GM21717 (cell line): ENCODE results near the gene TSPAN17.

ENCODE experiments used
- ATAC-seq: cut with Tn5 transposase; IDR thresholded peaks from one replicate; pipeline ENCODE4 v1.9.1; 2021; ENCODE audit warnings: mild to moderate bottlenecking, moderate library complexity; ENCODE audit not compliant: unreplicated experiment

The TSPAN17 gene

DNA sequence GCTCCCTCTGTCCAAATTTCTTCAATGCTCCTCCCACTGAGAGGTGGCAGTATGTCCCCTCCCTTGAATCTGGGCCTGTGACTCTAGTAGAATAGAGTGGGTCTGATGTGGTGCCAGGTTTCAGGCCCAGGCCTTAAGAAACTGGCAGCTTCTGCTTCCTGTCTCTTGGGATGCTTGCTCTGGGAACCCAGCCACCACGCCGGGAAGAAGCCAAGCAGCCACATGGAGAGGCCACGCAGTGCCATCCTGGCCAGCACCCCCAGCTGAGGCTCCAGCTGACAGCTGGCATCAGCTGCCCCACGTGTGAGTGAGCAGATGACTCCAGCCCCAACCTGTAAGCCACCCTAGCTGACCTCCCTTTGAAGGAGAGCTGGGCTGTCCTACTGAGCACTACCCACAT is 7.3 kb upstream of the TSPAN17 start:
- no peak for ATAC-seq

- ATAC-seq = no peak
These were observed 6.7 kb upstream of the TSPAN17 start for GRCh38 chr5:176640616-176641015.

GRCh38 chr5:176642675-176643490 is 4.4 kb upstream of the TSPAN17 start:
- no peak for ATAC-seq

DNA sequence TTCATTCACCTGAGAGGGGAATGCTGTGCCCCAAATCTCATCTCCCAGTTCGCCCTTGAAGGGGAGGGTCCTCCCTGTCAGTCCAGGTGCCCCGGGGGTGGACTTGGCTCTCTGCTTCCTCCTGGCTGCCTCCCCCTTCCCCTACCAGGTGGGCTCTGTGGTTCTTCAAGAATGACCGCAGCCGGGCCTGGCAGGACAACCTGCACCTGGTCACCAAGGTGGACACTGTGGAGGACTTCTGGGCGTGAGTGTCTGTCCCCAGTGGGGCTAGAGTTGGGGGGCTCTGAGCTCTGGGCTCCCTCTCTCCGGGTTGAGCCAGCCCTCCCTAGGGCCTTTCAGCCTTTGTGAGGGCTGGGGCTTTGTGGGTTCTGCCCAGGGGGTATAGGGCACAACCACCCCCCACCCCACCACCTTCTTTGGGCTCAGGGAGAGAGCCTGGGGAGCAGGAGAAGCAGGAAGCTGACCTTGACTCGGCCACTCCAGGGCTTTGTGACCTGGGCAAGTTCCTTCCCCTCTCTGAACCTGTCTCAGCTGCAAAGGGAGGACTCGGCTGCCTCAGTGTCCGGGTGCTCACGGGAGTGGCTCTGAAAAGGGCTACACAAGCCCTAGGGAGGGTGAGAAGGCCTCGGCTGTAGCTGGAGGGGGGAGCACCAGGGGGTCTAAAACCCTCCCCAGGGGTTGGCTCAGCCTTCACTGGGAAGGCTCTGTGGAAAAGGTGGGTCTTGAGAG is 3.6 kb upstream of the TSPAN17 start:
- ATAC-seq = no peak

GRCh38 chr5:176644294-176644693 is 3.0 kb upstream of the TSPAN17 start:
- ATAC-seq = no peak

GRCh38 chr5:176644878-176645670 is 2.2 kb upstream of the TSPAN17 start:
- no peak for ATAC-seq

GRCh38 chr5:176646049-176646706 is 1.1 kb upstream of the TSPAN17 start:
- no peak for ATAC-seq

DNA sequence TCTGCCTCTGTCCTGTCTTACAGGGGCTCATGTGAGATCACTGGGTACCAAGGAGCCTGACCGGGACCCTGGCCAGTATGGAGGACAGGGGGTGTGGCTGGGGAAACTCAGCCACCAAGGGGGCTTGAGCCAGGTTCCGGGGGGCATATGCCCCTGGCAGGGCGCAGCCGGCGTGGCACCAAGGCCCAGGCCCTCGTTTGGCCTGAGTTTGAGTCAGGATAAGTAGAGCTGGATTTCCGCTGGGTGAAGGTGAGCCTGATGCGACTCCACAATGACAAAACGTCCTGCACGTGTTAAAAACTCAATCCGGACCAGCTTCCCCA is 616 bp upstream of the TSPAN17 start:
- ATAC-seq = peak; percentile 7

GRCh38 chr5:176647843-176648473 is 674 bp downstream of the TSPAN17 start:
- ATAC-seq = no peak

DNA sequence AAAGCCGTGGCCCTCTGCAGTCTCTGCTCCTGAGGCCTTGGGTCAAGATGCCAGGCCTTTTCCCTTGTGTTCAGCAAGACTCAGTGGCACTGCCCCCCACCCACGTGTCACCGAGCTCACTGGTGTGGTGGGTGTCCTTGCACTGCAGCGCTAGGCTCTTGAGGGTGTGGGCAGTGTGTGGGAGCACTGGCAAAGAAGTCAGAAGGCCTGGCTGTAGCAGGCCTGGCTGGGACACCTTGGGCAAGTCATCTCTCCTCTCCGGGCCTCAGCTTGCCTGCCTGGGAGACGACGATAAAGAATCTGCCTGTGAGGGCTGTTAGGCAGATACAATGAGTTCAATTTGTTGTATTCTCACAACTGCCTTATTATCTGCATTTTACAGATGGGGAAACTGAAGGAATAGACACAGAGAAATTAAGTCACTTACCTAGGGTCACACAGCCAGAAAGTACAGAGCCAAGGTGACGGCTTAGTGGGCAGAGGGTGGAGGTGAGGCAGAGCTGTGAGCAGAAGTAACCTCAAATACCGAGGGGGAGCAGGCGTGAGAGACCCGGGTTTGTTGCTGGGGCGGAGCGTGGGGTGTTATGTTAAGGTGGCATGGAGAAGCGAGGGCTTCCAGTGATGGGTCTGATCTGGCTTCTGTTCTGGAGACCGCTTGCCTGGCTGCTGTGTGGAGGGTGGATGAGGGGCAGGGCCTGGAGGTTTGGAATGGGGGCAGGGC is 1.4 kb downstream of the TSPAN17 start:
- ATAC-seq = no peak

- no peak for ATAC-seq
These were observed 3.1 kb downstream of the TSPAN17 start for GRCh38 chr5:176650354-176650884.

DNA sequence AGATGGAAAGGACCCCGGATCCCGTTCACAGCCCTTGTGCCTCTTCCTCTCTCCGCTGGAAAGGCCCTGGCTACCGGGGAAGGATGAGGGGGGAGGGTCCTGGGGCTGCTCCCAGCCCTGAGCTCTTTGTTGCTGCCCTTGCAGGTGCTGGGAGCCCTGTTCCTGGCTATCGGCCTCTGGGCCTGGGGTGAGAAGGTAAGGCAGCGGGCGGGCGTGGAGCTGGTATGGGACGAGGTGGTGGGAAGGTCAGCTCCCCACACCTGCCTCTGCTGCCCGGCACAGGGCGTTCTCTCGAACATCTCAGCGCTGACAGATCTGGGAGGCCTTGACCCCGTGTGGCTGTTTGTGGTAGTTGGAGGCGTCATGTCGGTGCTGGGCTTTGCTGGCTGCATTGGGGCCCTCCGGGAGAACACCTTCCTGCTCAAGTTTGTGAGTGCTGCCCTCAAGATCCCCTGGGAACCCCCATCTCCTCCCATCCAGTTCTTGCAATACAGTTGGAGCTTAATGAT is 4.2 kb downstream of the TSPAN17 start:
- ATAC-seq = no peak

GRCh38 chr5:176652136-176652535 is 4.9 kb downstream of the TSPAN17 start:
- no peak for ATAC-seq

DNA sequence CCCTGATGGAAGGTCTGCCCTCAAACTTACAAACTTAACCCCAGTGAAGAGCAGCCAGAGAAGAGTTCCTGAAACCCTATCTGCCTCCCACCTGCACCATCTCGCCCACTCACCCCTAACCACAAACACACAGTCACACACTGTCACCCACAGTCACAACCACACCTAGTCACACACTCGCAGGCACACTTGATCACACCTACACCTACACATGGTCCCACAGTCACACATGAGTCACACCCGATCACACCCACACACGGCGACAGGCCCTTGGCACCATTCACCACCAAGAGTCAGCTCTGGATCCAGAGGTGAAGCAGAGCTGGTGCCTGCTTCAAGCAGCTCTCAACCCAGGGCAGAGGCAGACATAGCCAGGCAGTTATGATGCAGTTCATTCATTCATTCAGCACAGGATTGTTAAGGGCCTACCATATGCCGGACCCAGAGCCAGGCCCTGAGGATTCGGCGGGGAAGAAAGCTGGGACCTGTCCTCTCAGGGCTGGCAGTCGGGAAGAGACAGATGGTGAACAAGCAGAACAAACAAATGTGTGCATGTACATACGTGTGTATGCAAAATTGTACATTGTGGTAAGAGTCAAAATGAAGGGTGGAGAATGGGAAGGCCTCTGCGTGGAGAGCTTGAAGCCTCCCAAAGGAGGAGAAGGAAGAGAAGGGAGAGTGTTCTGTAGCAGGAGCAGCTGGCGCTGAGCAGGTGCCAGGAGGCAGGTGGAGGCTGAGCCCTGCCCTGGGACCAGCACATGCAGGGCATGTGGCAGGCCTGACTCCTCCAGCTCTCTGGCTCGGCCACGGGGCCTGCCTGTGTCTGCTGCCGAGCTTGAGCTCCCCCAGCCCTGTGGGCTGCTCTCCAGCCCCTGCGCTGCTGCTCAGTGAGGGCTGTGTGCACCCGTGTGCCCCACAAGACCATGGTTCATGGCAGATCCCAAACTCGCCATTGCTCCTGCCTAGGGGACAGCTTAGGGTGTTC is 6.4 kb downstream of the TSPAN17 start:
- no peak for ATAC-seq

- no peak for ATAC-seq
These were observed 7.6 kb downstream of the TSPAN17 start for GRCh38 chr5:176654856-176655255.

DNA sequence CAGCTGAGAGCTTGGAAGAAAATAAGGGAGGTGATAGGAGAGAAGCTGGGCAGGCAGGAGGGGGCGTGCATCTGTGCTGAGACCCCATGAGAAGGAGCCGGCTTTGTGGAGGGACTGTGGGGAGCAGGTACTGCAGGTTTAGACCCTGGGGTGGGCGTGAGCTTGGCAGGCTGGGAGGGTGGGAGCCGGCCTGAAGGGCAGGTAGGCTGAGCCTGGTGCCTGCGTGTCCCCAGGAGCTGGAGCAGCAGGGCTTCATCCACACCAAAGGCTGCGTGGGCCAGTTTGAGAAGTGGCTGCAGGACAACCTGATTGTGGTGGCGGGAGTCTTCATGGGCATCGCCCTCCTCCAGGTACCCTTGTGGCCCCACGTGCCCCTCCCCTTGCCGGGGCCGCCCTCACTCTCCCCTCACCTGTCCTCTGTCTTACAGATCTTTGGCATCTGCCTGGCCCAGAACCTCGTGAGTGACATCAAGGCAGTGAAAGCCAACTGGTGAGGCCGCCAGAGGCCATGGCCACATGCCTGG is 9.2 kb downstream of the TSPAN17 start:
- ATAC-seq = no peak

DNA sequence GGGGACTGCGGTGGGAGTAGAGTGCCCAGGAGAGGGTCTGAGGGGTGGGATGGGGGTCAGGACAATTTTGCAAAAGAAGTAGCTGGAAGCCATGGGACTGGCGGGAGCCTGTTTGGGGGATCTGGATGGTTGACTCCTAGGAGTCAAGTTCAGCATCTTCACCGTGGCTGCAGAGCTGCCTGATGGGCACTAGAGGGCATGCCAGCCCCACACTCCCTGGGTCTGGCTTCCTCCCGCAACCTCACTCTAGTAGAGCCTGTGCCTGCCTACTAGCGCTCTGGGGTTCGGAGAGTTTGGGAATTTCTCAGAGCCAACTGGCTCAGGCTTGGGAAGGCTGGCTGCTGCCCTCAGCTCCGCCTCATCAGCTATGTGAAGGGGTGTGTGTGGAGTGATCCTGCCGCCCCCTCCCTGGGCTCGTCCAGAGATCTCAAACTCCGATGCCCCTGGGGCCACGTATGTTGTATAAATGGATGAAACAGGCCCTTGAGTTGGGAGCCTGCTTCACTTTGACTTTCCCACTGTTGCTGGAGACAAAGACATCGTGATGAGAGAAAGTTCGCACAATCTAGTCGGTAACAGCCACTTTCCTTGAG is 10.8 kb downstream of the TSPAN17 start:
- ATAC-seq = no peak
